Gastrocnemius medialis (tissue), 4 donors: ENCODE data around the gene HMG20A. TPM values are rescaled to one million over a fixed set of nuclear protein-coding genes. Genes with fewer than 3 reads are reported as not detected.

Experiments
- ATAC-seq, 2 donors: fragments of 150-250 bp; one replicate each; pipeline ENCODE4 v1.9.1; 2016
- DNase-seq, 2 donors: peaks; one replicate each; pipeline ENCODE4 v3.0.0-alpha.2; 2019
- H3K27ac ChIP-seq, 4 donors: fragments of 200-600 bp; sonication (generic); 1 replicate in 1 of 4; 2 replicates in 3 of 4; pipeline ENCODE4 v1.5.1; 2016 to 2018; ENCODE audit warnings: mild to moderate bottlenecking in 2 of 4, moderate library complexity in 1 of 4
- H3K27me3 ChIP-seq, 3 donors: fragments of 200-600 bp; sonication (generic) in 2 of 3; 1 replicate in 1 of 3; 2 replicates in 2 of 3; pipeline versions ENCODE4 v1.5.1 to v1.6.0; 2016 to 2019; ENCODE audit warnings: mild to moderate bottlenecking in 1 of 3, moderate library complexity in 1 of 3
- H3K36me3 ChIP-seq, 2 donors: fragments of 200-600 bp; sonication (generic) in 1 of 2; one replicate each; pipeline ENCODE4 v1.5.1; 2017 to 2018
- H3K4me1 ChIP-seq, 2 donors: fragments of 200-600 bp; sonication (generic) in 1 of 2; one replicate each; pipeline ENCODE4 v1.5.1; 2016 to 2017; ENCODE audit warnings: mild to moderate bottlenecking in 2 of 2
- H3K4me3 ChIP-seq, 4 donors: fragments of 200-600 bp; sonication (generic) in 3 of 4; 1 replicate in 1 of 4; 2 replicates in 3 of 4; pipeline ENCODE4 v1.5.1; 2016 to 2019; ENCODE audit warnings: mild to moderate bottlenecking in 2 of 4
- H3K9me3 ChIP-seq, 3 donors: fragments of 200-600 bp; sonication (generic) in 2 of 3; 1 replicate in 1 of 3; 2 replicates in 2 of 3; pipeline ENCODE4 v1.5.1; 2016 to 2019
- CTCF ChIP-seq, 5 experiments: fragments of 450-650 bp in 3 of 5; fragments of 200-600 bp in 2 of 5; sonication (generic) in 2 of 5; IDR thresholded peaks in 4 of 5; conservative IDR thresholded peaks in 1 of 5; 1 replicate in 4 of 5; 2 replicates in 1 of 5; pipeline ENCODE4 v1.5.1; 2016 to 2019; ENCODE audit warnings: antibody characterized with exemption in 5 of 5, mild to moderate bottlenecking in 3 of 5, moderate library complexity in 3 of 5
- POLR2A ChIP-seq, 2 donors: fragments of 450-650 bp; IDR thresholded peaks; one replicate each; pipeline ENCODE4 v1.6.1; 2017; ENCODE audit warnings: antibody characterized with exemption in 2 of 2, mild to moderate bottlenecking in 2 of 2, moderate library complexity in 2 of 2
- in situ Hi-C, 4 donors: fragments of 200-750 bp; cut with MboI; loops; one replicate each; pipeline versions ENCODE4 v1.15.0 to v1.8.0; 2017; ENCODE audit warnings: low sequenced_read_pairs in 4 of 4
- intact Hi-C: fragments of 100-400 bp; cut with DNase I; formaldehyde crosslinking; loops from one replicate; pipeline ENCODE4 v1.15.1; 2023; ENCODE audit warnings: low total_unique reads
- total RNA-seq, 4 donors: library from RNA; depleted of rRNA; stranded (reverse); fragments of >200 nt; gene quantifications; one replicate each; pipeline versions ENCODE4 v1.1.0 to v1.2.3, GENCODE V29; 2016

The HMG20A gene
- total RNA-seq, 4 donors from 2014 or later, result 17.7 to 39.6 (median 29.9) TPM

- TF ChIP-seq POLR2A (IDR thresholded peaks at IDR 0.05) (no peak), CTCF (IDR thresholded peaks at IDR 0.05 in 4 of 5, conservative IDR thresholded peaks at IDR 0.05 in 1 of 5) (no peak)
- no peaks in the 10 kb centered on the region for H3K27me3 ChIP-seq
- no peak overlapping the region for H3K27ac ChIP-seq
- H3K4me1 ChIP-seq, result peaks cover 23 to 36% of the 10 kb centered on the region in 2 donors
- no peak overlapping the region for H3K4me3 ChIP-seq
- no peaks in the 10 kb centered on the region for H3K9me3 ChIP-seq
- ATAC-seq (no peak), DNase-seq (no peak)
- intact Hi-C loops (loop anchor here (10.0 kb wide), 1 partner anchor 305 kb away; no protein-coding TSS in a partner anchor), in situ Hi-C loops (loop anchor here in 1 of 4 donors (5.0 kb wide), 1 partner anchor 377 kb away; no protein-coding TSS in a partner anchor)
- H3K36me3 ChIP-seq, result no peaks in the 10 kb centered on the region
Observed at GRCh38 chr15:77489647-77490046, 69.0 kb downstream of the HMG20A start.

- Histone ChIP-seq H3K27ac (no peak overlapping the region), H3K9me3 (no peaks in the 10 kb centered on the region), H3K4me3 (no peak overlapping the region), H3K27me3 (no peaks in the 10 kb centered on the region), H3K36me3 (no peaks in the 10 kb centered on the region), H3K4me1 (peaks cover 28 to 49% of the 10 kb centered on the region in 2 donors)
- no peak for DNase-seq
- TF ChIP-seq CTCF (IDR thresholded peaks at IDR 0.05 in 4 of 5, conservative IDR thresholded peaks at IDR 0.05 in 1 of 5), result no peak
- TF ChIP-seq POLR2A (IDR thresholded peaks at IDR 0.05), result no peak
- intact Hi-C loops, result loop anchor here (10.0 kb wide), 1 partner anchor 309 kb away; no protein-coding TSS in a partner anchor
- no peak for ATAC-seq
- in situ Hi-C loops, result loop anchor here in 1 of 4 donors (5.0 kb wide), 1 partner anchor 381 kb away; no protein-coding TSS in a partner anchor
Observed at GRCh38 chr15:77493324-77493907, 72.7 kb downstream of the HMG20A start.

DNA sequence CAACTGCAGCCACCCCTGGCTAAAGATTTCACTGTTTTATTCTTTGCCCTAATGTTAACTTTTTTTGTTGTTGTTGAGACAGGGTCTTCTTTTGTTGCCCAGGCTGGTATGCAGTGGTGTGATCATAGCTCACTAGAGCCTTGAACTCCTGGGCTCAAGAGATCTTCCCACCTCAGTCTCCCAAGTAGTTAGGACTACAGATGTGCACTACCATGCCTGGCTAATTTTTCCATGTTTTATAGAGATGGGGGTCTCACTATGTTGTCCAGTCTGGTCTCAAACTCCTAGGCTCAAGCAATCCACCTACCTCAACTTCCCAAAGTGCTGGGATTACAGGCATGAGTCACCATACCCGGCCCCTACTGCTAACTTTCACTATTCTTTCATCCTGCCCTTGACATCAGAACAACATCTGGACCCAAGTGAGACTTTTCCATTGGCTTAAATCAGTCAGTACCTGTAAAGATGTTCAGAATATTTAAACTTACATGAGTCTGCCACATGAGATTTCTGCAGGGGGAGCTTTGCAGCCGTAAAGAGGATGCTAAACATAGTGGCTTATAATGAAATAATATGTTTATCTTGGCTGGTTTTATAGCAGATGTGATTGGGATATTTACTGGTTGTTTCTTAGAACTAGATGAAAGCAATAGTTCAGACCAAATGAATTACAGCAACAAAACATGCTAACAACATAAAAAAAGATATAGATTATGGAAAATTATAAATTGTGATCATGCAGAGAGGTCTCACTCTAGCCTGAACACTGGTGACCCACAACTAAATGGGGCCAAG is 73.6 kb downstream of the HMG20A start:
- DNase-seq (no peak), ATAC-seq (no peak)
- no peak for TF ChIP-seq POLR2A (IDR thresholded peaks at IDR 0.05)
- no peak for TF ChIP-seq CTCF (IDR thresholded peaks at IDR 0.05 in 4 of 5, conservative IDR thresholded peaks at IDR 0.05 in 1 of 5)
- Histone ChIP-seq H3K27ac (no peak overlapping the region), H3K4me3 (no peak overlapping the region), H3K9me3 (no peaks in the 10 kb centered on the region), H3K36me3 (no peaks in the 10 kb centered on the region), H3K4me1 (peaks cover 36 to 54% of the 10 kb centered on the region in 2 donors), H3K27me3 (no peaks in the 10 kb centered on the region)
- in situ Hi-C loops (loop anchor here in 1 of 4 donors (5.0 kb wide), 1 partner anchor 382 kb away; no protein-coding TSS in a partner anchor), intact Hi-C loops (loop anchor here (10.0 kb wide), 1 partner anchor 309 kb away; no protein-coding TSS in a partner anchor)

- H3K4me1 ChIP-seq, result peaks cover 38 to 54% of the 10 kb centered on the region in 2 donors
- ATAC-seq (no peak), DNase-seq (no peak)
- in situ Hi-C loops (loop anchor here in 1 of 4 donors (5.0 kb wide), 1 partner anchor 383 kb away; no protein-coding TSS in a partner anchor), intact Hi-C loops (loop anchor here (10.0 kb wide), 1 partner anchor 310 kb away; no protein-coding TSS in a partner anchor)
- no peaks in the 10 kb centered on the region for H3K36me3 ChIP-seq
- H3K27me3 ChIP-seq, result no peaks in the 10 kb centered on the region
- no peaks in the 10 kb centered on the region for H3K9me3 ChIP-seq
- H3K27ac ChIP-seq, result peak overlapping the region in 3 of 4 donors; percentile 71 to 82 (median 76)
- TF ChIP-seq CTCF (IDR thresholded peaks at IDR 0.05 in 4 of 5, conservative IDR thresholded peaks at IDR 0.05 in 1 of 5) (no peak), POLR2A (IDR thresholded peaks at IDR 0.05) (no peak)
- no peak overlapping the region for H3K4me3 ChIP-seq
Observed at GRCh38 chr15:77494964-77495363, 74.3 kb downstream of the HMG20A start.
